Liver (tissue), 9 donors: ENCODE measurements around the gene GNB1. TPM values are rescaled to one million over a fixed set of nuclear protein-coding genes. Genes with fewer than 3 reads are reported as not detected.

Experiments
- DNase-seq: peaks from one replicate; pipeline ENCODE4 v3.0.0-alpha.2; 2017; ENCODE audit warnings: low spot score
- H3K27ac ChIP-seq, 2 donors: one replicate each; pipeline ENCODE4 v1.7.0; 2013; ENCODE audit warnings: inconsistent platforms in 2 of 2, low read length in 2 of 2, control low read depth in 1 of 2, low read depth in 1 of 2, mild to moderate bottlenecking in 1 of 2
- H3K27me3 ChIP-seq, 4 donors: one replicate each; pipeline versions ENCODE4 v1.6.1 to v1.7.0; 2013; ENCODE audit warnings: low read length in 3 of 4, inconsistent platforms in 1 of 4, mild to moderate bottlenecking in 1 of 4, moderate library complexity in 1 of 4; ENCODE audit not compliant: control insufficient read depth in 4 of 4, insufficient read depth in 4 of 4
- H3K36me3 ChIP-seq, 4 donors: one replicate each; pipeline versions ENCODE4 v1.6.1 to v1.7.0; 2013; ENCODE audit warnings: low read length in 3 of 4, mild to moderate bottlenecking in 3 of 4, low read depth in 1 of 4, moderate library complexity in 1 of 4; ENCODE audit not compliant: control insufficient read depth in 4 of 4, insufficient read depth in 3 of 4
- H3K4me1 ChIP-seq, 4 donors: one replicate each; pipeline versions ENCODE4 v1.6.1 to v1.7.0; 2013; ENCODE audit warnings: low read length in 3 of 4, mild to moderate bottlenecking in 3 of 4, moderate library complexity in 1 of 4; ENCODE audit not compliant: control insufficient read depth in 4 of 4, insufficient read depth in 4 of 4
- H3K4me3 ChIP-seq, 3 donors: one replicate each; pipeline versions ENCODE4 v1.6.1 to v1.7.0; 2013; ENCODE audit warnings: low read length in 3 of 3, control low read depth in 1 of 3, low read depth in 1 of 3, mild to moderate bottlenecking in 1 of 3
- H3K9ac ChIP-seq, 2 donors: one replicate each; pipeline ENCODE4 v1.7.0; 2013; ENCODE audit warnings: low read length in 2 of 2, mild to moderate bottlenecking in 2 of 2, moderate library complexity in 2 of 2, control low read depth in 1 of 2, low read depth in 1 of 2
- H3K9me3 ChIP-seq, 4 donors: one replicate each; pipeline versions ENCODE4 v1.6.1 to v1.7.0; 2013; ENCODE audit warnings: low read length in 3 of 4; ENCODE audit not compliant: control insufficient read depth in 4 of 4
- ATF3 ChIP-seq: IDR thresholded peaks from 2 replicates; pipeline ENCODE4 v1.6.1; 2016; ENCODE audit warnings: antibody characterized with exemption
- CTCF ChIP-seq: fragments of 150-350 bp; IDR thresholded peaks from 2 replicates; pipeline ENCODE4 v1.5.1; 2017; ENCODE audit warnings: improper control_type of control experiment, low read depth, low read length; ENCODE audit not compliant: missing input control
- FOXA1 ChIP-seq: IDR thresholded peaks from 2 replicates; pipeline ENCODE4 v1.6.1; 2016; ENCODE audit warnings: antibody characterized with exemption
- FOXA2 ChIP-seq: IDR thresholded peaks from 2 replicates; pipeline ENCODE4 v1.6.1; 2016; ENCODE audit warnings: antibody characterized with exemption
- GABPA ChIP-seq, 2 donors: IDR thresholded peaks in 1 of 2; conservative IDR thresholded peaks in 1 of 2; 2 replicates each; pipeline ENCODE4 v1.6.1; 2016; ENCODE audit warnings: antibody characterized with exemption in 2 of 2, mild to moderate bottlenecking in 1 of 2, moderate library complexity in 1 of 2
- HNF4G ChIP-seq: IDR thresholded peaks from 2 replicates; pipeline ENCODE4 v1.6.1; 2016; ENCODE audit warnings: antibody characterized with exemption
- JUND ChIP-seq, 2 donors: IDR thresholded peaks; 2 replicates each; pipeline ENCODE4 v1.6.1; 2016; ENCODE audit warnings: antibody characterized with exemption in 2 of 2
- MAX ChIP-seq: IDR thresholded peaks from 2 replicates; pipeline ENCODE4 v1.6.1; 2016; ENCODE audit warnings: antibody characterized with exemption
- REST ChIP-seq: IDR thresholded peaks from 2 replicates; pipeline ENCODE4 v1.6.1; 2016; ENCODE audit warnings: antibody characterized with exemption, mild to moderate bottlenecking
- RXRA ChIP-seq, 2 donors: IDR thresholded peaks; 2 replicates each; pipeline ENCODE4 v1.6.1; 2017 to 2018; ENCODE audit warnings: antibody characterized with exemption in 2 of 2, mild to moderate bottlenecking in 1 of 2
- SP1 ChIP-seq: IDR thresholded peaks from 2 replicates; pipeline ENCODE4 v1.6.1; 2018; ENCODE audit warnings: antibody characterized with exemption, mild to moderate bottlenecking
- YY1 ChIP-seq: IDR thresholded peaks from 2 replicates; pipeline ENCODE4 v1.6.1; 2016; ENCODE audit warnings: antibody characterized with exemption, mild to moderate bottlenecking
- WGBS: extraction: QIAGEN DNeasy Blood & Tissue Kit; methylation state at CpG from one replicate; pipeline ENCODE4 v1.1.7; 2013; 5-methylcytosine and 5-hydroxymethylcytosine counted together
- polyA plus RNA-seq, 2 donors: library from polyadenylated mRNA; stranded (reverse) in 1 of 2; unstranded in 1 of 2; fragments of 200-250 nt in 1 of 2; fragments of >200 nt in 1 of 2; fragmentation: Nextera tagmentation in 1 of 2; extraction: Ambion mirVana in 1 of 2; gene quantifications; one replicate each; pipeline versions ENCODE4 v1.2.1 to v1.2.3, GENCODE V29; 2013 to 2015
- total RNA-seq, 2 donors: library from RNA; depleted of rRNA; stranded (reverse); fragments of >200 nt; gene quantifications; one replicate each; pipeline ENCODE4 v1.2.3, GENCODE V29; 2014
- donor health status: healthy.
- donor health status: healthy.
- donor health status: healthy.
- donor health status: healthy.
- donor health status: healthy.

The GNB1 gene
- total and polyA plus RNA-seq, 4 donors = 22.3 to 68.5 (median 52.7) TPM

- WGBS = 91% methylated on average over 27 of the region's 27 CpGs
- TF ChIP-seq FOXA1 (no peak), ATF3 (no peak), FOXA2 (no peak), MAX (no peak), JUND (IDR thresholded peaks at IDR 0.05) (no peak), HNF4G (no peak), RXRA (IDR thresholded peaks at IDR 0.05) (no peak)
Measured at GRCh38 chr1:1925437-1926345, 34.8 kb upstream of the GNB1 start.

GRCh38 chr1:1924849-1925248 lies 34.0 kb upstream of the GNB1 start:
- Histone ChIP-seq H3K36me3 (no peaks in the 10 kb centered on the region), H3K27me3 (no peaks in the 10 kb centered on the region), H3K9ac (no peak overlapping the region), H3K4me1 (peaks cover 15 to 25% (median 19%) of the 10 kb centered on the region in 4 donors), H3K27ac (no peak overlapping the region), H3K9me3 (no peaks in the 10 kb centered on the region), H3K4me3 (no peak overlapping the region)
- no peak for TF ChIP-seq YY1
- no peak for TF ChIP-seq FOXA1
- no peak for TF ChIP-seq REST
- no peak for TF ChIP-seq ATF3
- TF ChIP-seq SP1 = no peak
- TF ChIP-seq CTCF = no peak
- TF ChIP-seq GABPA (IDR thresholded peaks at IDR 0.05 in 1 of 2, conservative IDR thresholded peaks at IDR 0.05 in 1 of 2) = no peak
- WGBS = 93% methylated on average over 21 of the region's 21 CpGs
- no peak for DNase-seq

More at GRCh38 chr1:1925437-1926345, 34.8 kb upstream of the GNB1 start:
- H3K4me1 ChIP-seq = peaks cover 15 to 25% (median 19%) of the 10 kb centered on the region in 4 donors
- no peak overlapping the region for H3K4me3 ChIP-seq
- H3K9ac ChIP-seq = no peak overlapping the region
- no peaks in the 10 kb centered on the region for H3K27me3 ChIP-seq
- H3K27ac ChIP-seq = no peak overlapping the region
- no peaks in the 10 kb centered on the region for H3K9me3 ChIP-seq
- DNase-seq = no peak
- no peaks in the 10 kb centered on the region for H3K36me3 ChIP-seq
